GM23338 (cell line): Measurements from ENCODE around the gene CNDP1. TPM values are rescaled to one million over a fixed set of nuclear protein-coding genes. Genes with fewer than 3 reads are reported as not detected.

Source experiments
- ATAC-seq: fragments of 200-7000 bp; cut with Tn5 transposase; 3 replicates; pipeline ENCODE4 v1.9.1; 2020
- DNase-seq: peaks from one replicate; pipeline ENCODE4 v3.0.0-alpha.2; 2015; ENCODE audit warnings: low spot score
- H2AFZ ChIP-seq: fragments of 200-600 bp; sonication (generic); 2 replicates; pipeline ENCODE4 v1.8.0; 2016; ENCODE audit warnings: antibody characterized with exemption, mild to moderate bottlenecking, moderate library complexity
- H3F3A ChIP-seq: fragments of 200-600 bp; sonication (generic); replicated peaks from 2 replicates; pipeline ENCODE4 v1.8.0; 2017; ENCODE audit warnings: antibody characterized with exemption, mixed run types, low read depth
- H3K27ac ChIP-seq: fragments of 200-600 bp; sonication (generic); 2 replicates; pipeline ENCODE4 v1.6.1; 2016; ENCODE audit warnings: low read depth
- H3K27me3 ChIP-seq: fragments of 200-600 bp; sonication (generic); 2 replicates; pipeline ENCODE4 v1.8.0; 2016; ENCODE audit warnings: mild to moderate bottlenecking, mixed run types, moderate library complexity; ENCODE audit not compliant: insufficient read depth
- H3K36me3 ChIP-seq: fragments of 200-600 bp; sonication (generic); 2 replicates; pipeline ENCODE4 v1.8.0; 2016; ENCODE audit warnings: mild to moderate bottlenecking; ENCODE audit not compliant: insufficient read depth
- H3K4me1 ChIP-seq: fragments of 200-600 bp; sonication (generic); 2 replicates; pipeline ENCODE4 v1.8.0; 2016; ENCODE audit warnings: mild to moderate bottlenecking, moderate library complexity; ENCODE audit not compliant: insufficient read depth
- H3K4me2 ChIP-seq: fragments of 200-600 bp; sonication (generic); 2 replicates; pipeline ENCODE4 v1.7.1; 2017; ENCODE audit warnings: mixed run types
- H3K4me3 ChIP-seq: fragments of 200-600 bp; sonication (generic); 2 replicates; pipeline ENCODE4 v1.6.1; 2016; ENCODE audit warnings: mixed run types
- H3K79me2 ChIP-seq: fragments of 200-600 bp; sonication (generic); replicated peaks from 2 replicates; pipeline ENCODE4 v1.8.0; 2017; ENCODE audit warnings: mild to moderate bottlenecking; ENCODE audit not compliant: insufficient read depth
- H3K9me2 ChIP-seq: fragments of 200-600 bp; sonication (generic); 2 replicates; pipeline ENCODE4 v1.8.0; 2017; ENCODE audit not compliant: insufficient read depth
- H4K20me1 ChIP-seq: fragments of 200-600 bp; sonication (generic); replicated peaks from 2 replicates; pipeline ENCODE4 v1.8.0; 2017; ENCODE audit warnings: mild to moderate bottlenecking; ENCODE audit not compliant: insufficient read depth
- H3K27ac Mint-ChIP-seq: 2 replicates; pipeline ENCODE4 v1.8.0; 2020; ENCODE audit warnings: inconsistent platforms, mild to moderate bottlenecking, moderate library complexity, mixed read lengths
- H3K27me3 Mint-ChIP-seq: 3 replicates; pipeline ENCODE4 v1.8.0; 2022; ENCODE audit warnings: low read depth, mild to moderate bottlenecking, moderate library complexity, mixed read lengths, inconsistent platforms; ENCODE audit not compliant: insufficient read depth, poor library complexity
- H3K36me3 Mint-ChIP-seq: 3 replicates; pipeline ENCODE4 v1.8.0; 2021; ENCODE audit warnings: low read depth, mild to moderate bottlenecking, inconsistent platforms, moderate library complexity, mixed read lengths
- H3K4me1 Mint-ChIP-seq: 3 replicates; pipeline ENCODE4 v1.8.0; 2020; ENCODE audit warnings: mild to moderate bottlenecking, inconsistent platforms, mixed read lengths
- H3K4me3 Mint-ChIP-seq: 3 replicates; pipeline ENCODE4 v1.8.0; 2021; ENCODE audit warnings: moderate library complexity, mild to moderate bottlenecking, inconsistent platforms, mixed read lengths
- H3K9me3 Mint-ChIP-seq: 3 replicates; pipeline ENCODE4 v1.8.0; 2020; ENCODE audit warnings: moderate library complexity, mild to moderate bottlenecking, inconsistent platforms, mixed read lengths
- STAT1 ChIP-seq: IDR thresholded peaks from one replicate; pipeline ENCODE4 v1.6.1; 2016; ENCODE audit warnings: antibody characterized with exemption; ENCODE audit not compliant: unreplicated experiment
- ZNF331 ChIP-seq: fragments of 250-450 bp; sonication (Bioruptor Pico); IDR thresholded peaks from 2 replicates; pipeline ENCODE4 v1.5.0; 2020; ENCODE audit warnings: low read depth, mild to moderate bottlenecking, moderate library complexity
- polyA plus RNA-seq: library from polyadenylated mRNA; unstranded; fragments of >200 nt; fragmentation: Nextera tagmentation; extraction: Ambion mirVana; gene quantifications from 2 replicates; pipeline ENCODE4 v1.2.1, GENCODE V29; 2016
- total RNA-seq: library from RNA; depleted of rRNA; stranded (reverse); fragments of >200 nt; shearing (Covaris generic); gene quantifications from 2 replicates; pipeline ENCODE4 v1.2.3, GENCODE V29; 2014
- TF ChIP-seq, protein P1 (sequence below): fragments of 250-450 bp; sonication (Bioruptor Pico); IDR thresholded peaks from 2 replicates; pipeline ENCODE4 v1.5.0; 2020; ENCODE audit warnings: mild to moderate bottlenecking, moderate library complexity
- TF ChIP-seq, protein P2 (sequence below): IDR thresholded peaks from one replicate; pipeline ENCODE4 v1.6.1; 2018; ENCODE audit warnings: antibody characterized with exemption; ENCODE audit not compliant: unreplicated experiment
- TF ChIP-seq, protein P3 (sequence below), 2 experiments: fragments of 200-600 bp in 1 of 2; sonication (generic) in 1 of 2; conservative IDR thresholded peaks; 2 replicates each; pipeline versions ENCODE4 v1.5.1 to v1.6.1; 2016 to 2017; ENCODE audit warnings: antibody characterized with exemption in 2 of 2, low read depth in 2 of 2, mild to moderate bottlenecking in 2 of 2, moderate library complexity in 1 of 2

Gene CNDP1
- total and polyA plus RNA-seq, 2 experiments from 2014 or later: 0.03 to 0.11 TPM

DNA sequence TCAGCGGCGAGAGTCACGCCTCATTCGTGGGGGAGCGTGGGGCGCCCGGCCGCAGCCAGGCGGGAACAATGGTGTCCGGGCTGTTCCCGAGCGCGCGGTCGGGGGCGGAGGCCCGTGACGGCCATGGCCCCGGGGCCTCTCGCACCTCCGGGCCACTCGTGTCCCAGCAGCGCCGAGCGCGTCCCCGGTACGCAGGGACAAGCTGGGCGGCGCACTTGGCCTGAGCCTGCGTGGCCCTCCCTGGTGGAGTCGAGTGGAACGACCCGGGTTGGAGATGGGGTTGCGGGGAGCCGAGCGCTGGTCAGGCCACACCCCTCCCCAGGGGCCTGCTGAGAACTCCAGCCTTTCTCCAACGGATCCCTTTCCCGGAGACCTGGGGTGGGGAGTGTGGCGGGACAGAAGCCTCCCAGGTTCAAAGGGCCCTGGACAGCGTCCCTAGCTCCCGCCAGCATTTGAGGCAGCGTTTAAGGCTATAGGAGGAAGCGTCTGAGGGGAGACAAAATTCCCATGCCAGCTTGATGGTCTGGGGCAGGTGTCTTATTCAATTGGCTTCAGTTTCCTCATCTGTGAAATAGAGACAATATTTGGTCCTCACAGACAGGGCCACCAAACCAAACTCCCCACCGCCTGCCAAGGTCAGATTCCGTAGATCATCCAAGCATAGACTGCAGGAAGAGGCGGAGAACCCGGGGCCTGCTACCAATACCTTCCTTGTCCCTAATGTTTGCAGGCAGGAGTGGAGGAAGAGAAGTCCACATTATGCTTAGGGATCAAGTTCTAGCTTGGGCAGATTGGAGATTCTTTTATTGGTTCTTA, 37.6 kb upstream of the CNDP1 start:
- Histone ChIP-seq H2AFZ (peak overlapping the region; percentile 74), H3K79me2 (peaks cover 41% of the 10 kb centered on the region), H3K36me3 (peaks cover 12% of the 10 kb centered on the region), H3K9me2 (no peaks in the 10 kb centered on the region), H3K4me2 (peak overlapping the region; percentile 91), H3K4me3 (peak overlapping the region; percentile 68), H3K4me1 (peaks cover 12% of the 10 kb centered on the region), H4K20me1 (peaks cover 21% of the 10 kb centered on the region), H3K27ac (peak overlapping the region; percentile 50; the same call in 1 of the 2 replicates), H3F3A (no peaks in the 10 kb centered on the region), H3K27me3 (no peaks in the 10 kb centered on the region)
- peak; percentile 66 for DNase-seq
- Mint-ChIP-seq H3K4me3 (peak overlapping the region; percentile 93), H3K36me3 (peaks cover 38% of the 10 kb centered on the region), H3K4me1 (peaks cover 33% of the 10 kb centered on the region), H3K9me3 (peaks cover 6% of the 10 kb centered on the region; the same call in 1 of the 3 replicates), H3K27me3 (peaks cover 6% of the 10 kb centered on the region), H3K27ac (peak overlapping the region; percentile 85)
- peak; percentile 77 for ATAC-seq
- TF ChIP-seq STAT1 (no peak), ZNF331 (CRISPR knock-in tag) (no peak)
- TF ChIP-seq, protein P1, sequence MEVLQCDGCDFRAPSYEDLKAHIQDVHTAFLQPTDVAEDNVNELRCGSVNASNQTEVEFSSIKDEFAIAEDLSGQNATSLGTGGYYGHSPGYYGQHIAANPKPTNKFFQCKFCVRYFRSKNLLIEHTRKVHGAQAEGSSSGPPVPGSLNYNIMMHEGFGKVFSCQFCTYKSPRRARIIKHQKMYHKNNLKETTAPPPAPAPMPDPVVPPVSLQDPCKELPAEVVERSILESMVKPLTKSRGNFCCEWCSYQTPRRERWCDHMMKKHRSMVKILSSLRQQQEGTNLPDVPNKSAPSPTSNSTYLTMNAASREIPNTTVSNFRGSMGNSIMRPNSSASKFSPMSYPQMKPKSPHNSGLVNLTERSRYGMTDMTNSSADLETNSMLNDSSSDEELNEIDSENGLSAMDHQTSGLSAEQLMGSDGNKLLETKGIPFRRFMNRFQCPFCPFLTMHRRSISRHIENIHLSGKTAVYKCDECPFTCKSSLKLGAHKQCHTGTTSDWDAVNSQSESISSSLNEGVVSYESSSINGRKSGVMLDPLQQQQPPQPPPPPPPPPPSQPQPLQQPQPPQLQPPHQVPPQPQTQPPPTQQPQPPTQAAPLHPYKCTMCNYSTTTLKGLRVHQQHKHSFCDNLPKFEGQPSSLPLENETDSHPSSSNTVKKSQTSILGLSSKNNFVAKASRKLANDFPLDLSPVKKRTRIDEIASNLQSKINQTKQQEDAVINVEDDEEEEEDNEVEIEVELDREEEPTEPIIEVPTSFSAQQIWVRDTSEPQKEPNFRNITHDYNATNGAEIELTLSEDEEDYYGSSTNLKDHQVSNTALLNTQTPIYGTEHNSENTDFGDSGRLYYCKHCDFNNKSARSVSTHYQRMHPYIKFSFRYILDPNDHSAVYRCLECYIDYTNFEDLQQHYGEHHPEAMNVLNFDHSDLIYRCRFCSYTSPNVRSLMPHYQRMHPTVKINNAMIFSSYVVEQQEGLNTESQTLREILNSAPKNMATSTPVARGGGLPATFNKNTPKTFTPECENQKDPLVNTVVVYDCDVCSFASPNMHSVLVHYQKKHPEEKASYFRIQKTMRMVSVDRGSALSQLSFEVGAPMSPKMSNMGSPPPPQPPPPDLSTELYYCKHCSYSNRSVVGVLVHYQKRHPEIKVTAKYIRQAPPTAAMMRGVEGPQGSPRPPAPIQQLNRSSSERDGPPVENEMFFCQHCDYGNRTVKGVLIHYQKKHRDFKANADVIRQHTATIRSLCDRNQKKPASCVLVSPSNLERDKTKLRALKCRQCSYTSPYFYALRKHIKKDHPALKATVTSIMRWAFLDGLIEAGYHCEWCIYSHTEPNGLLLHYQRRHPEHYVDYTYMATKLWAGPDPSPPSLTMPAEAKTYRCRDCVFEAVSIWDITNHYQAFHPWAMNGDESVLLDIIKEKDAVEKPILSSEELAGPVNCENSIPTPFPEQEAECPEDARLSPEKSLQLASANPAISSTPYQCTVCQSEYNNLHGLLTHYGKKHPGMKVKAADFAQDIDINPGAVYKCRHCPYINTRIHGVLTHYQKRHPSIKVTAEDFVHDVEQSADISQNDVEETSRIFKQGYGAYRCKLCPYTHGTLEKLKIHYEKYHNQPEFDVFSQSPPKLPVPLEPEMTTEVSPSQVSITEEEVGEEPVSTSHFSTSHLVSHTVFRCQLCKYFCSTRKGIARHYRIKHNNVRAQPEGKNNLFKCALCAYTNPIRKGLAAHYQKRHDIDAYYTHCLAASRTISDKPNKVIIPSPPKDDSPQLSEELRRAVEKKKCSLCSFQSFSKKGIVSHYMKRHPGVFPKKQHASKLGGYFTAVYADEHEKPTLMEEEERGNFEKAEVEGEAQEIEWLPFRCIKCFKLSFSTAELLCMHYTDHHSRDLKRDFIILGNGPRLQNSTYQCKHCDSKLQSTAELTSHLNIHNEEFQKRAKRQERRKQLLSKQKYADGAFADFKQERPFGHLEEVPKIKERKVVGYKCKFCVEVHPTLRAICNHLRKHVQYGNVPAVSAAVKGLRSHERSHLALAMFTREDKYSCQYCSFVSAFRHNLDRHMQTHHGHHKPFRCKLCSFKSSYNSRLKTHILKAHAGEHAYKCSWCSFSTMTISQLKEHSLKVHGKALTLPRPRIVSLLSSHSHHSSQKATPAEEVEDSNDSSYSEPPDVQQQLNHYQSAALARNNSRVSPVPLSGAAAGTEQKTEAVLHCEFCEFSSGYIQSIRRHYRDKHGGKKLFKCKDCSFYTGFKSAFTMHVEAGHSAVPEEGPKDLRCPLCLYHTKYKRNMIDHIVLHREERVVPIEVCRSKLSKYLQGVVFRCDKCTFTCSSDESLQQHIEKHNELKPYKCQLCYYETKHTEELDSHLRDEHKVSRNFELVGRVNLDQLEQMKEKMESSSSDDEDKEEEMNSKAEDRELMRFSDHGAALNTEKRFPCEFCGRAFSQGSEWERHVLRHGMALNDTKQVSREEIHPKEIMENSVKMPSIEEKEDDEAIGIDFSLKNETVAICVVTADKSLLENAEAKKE: no peak
- TF ChIP-seq, protein P2, sequence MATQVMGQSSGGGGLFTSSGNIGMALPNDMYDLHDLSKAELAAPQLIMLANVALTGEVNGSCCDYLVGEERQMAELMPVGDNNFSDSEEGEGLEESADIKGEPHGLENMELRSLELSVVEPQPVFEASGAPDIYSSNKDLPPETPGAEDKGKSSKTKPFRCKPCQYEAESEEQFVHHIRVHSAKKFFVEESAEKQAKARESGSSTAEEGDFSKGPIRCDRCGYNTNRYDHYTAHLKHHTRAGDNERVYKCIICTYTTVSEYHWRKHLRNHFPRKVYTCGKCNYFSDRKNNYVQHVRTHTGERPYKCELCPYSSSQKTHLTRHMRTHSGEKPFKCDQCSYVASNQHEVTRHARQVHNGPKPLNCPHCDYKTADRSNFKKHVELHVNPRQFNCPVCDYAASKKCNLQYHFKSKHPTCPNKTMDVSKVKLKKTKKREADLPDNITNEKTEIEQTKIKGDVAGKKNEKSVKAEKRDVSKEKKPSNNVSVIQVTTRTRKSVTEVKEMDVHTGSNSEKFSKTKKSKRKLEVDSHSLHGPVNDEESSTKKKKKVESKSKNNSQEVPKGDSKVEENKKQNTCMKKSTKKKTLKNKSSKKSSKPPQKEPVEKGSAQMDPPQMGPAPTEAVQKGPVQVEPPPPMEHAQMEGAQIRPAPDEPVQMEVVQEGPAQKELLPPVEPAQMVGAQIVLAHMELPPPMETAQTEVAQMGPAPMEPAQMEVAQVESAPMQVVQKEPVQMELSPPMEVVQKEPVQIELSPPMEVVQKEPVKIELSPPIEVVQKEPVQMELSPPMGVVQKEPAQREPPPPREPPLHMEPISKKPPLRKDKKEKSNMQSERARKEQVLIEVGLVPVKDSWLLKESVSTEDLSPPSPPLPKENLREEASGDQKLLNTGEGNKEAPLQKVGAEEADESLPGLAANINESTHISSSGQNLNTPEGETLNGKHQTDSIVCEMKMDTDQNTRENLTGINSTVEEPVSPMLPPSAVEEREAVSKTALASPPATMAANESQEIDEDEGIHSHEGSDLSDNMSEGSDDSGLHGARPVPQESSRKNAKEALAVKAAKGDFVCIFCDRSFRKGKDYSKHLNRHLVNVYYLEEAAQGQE: no peak
- TF ChIP-seq, protein P3, sequence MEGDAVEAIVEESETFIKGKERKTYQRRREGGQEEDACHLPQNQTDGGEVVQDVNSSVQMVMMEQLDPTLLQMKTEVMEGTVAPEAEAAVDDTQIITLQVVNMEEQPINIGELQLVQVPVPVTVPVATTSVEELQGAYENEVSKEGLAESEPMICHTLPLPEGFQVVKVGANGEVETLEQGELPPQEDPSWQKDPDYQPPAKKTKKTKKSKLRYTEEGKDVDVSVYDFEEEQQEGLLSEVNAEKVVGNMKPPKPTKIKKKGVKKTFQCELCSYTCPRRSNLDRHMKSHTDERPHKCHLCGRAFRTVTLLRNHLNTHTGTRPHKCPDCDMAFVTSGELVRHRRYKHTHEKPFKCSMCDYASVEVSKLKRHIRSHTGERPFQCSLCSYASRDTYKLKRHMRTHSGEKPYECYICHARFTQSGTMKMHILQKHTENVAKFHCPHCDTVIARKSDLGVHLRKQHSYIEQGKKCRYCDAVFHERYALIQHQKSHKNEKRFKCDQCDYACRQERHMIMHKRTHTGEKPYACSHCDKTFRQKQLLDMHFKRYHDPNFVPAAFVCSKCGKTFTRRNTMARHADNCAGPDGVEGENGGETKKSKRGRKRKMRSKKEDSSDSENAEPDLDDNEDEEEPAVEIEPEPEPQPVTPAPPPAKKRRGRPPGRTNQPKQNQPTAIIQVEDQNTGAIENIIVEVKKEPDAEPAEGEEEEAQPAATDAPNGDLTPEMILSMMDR (conservative IDR thresholded peaks at IDR 0.05; ENCODE audit: low read depth in 2 of 2): no peak
